AG09319 (cell line): ENCODE results near the gene ZNF565.

ENCODE experiments used
- DNase-seq: peaks from one replicate; pipeline ENCODE4 v3.0.0-alpha.2; 2010; ENCODE audit warnings: low read depth; ENCODE audit errors: extremely low read depth
- CTCF ChIP-seq: IDR thresholded peaks from 2 replicates; pipeline ENCODE4 v1.5.1; 2011; ENCODE audit warnings: low read depth, mild to moderate bottlenecking, inconsistent platforms, low read length, moderate library complexity

ZNF565 gene

GRCh38 chr19:36255316-36255715 is 40.9 kb upstream of the ZNF565 start:
- no peak for DNase-seq

DNA sequence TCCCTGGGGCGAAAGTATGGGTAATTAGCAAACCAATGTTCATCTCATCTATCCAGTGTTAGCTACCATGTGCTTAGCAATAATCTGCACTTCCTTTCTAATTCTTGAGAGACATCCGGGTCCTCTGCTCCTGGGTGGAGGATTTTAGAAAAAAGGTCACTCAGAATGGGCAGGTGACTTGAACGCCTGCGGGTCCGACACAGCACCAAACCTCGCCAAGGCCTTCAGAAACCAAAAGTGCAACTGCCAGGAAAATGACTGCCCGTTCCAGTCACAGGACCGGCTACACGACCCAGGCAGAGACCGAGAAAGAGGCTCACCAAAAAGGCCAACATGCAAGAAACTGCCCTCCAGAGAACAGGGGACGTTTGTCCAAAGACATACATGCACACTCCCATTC is 40.4 kb upstream of the ZNF565 start:
- no peak for TF ChIP-seq CTCF
- DNase-seq = no peak

More at GRCh38 chr19:36255316-36255715, 40.9 kb upstream of the ZNF565 start:
- TF ChIP-seq CTCF = no peak

DNA sequence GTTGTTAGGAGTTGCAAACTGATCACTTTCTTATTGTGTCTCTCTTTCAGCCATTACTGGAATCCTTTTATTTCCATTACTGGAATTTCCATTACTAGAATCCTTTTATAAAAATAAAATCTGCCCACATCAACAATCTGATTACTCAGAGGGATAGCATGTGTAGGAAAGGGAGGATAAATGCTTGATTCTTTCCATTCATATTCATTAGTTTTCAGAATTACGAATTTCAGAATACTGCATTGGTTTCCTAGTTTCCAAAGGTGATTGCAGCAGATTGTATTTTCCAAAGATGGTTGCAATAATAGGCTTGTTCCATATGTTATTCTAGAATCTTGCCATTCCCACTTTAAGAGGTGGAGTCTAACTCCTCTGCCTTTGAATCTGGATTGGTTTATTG is 37.6 kb upstream of the ZNF565 start:
- DNase-seq = no peak
- TF ChIP-seq CTCF = no peak

DNA sequence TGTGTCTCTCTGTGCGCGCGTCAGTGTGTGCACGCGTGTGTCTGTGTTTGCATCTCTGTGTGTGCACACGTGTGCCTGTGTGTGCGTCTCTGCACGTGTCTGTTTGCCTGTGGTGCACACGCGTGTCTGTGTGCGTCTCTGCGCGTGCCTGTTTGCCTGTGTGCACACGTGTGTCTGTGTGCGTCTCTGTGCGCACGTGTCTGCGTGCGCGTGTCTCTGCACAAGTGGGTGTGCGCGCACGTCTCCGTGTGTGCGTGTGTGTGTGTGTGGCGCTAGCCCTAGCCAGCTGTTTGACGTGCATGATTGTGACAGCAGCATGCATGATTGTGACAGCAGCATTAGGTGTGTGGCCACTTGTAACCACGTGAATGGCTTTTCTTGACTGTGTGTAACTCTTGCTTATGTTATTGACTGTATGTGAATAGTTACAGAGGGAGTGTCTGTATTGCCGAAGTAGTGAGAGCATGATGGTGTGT is 31.6 kb upstream of the ZNF565 start:
- no peak for DNase-seq
- no peak for TF ChIP-seq CTCF

DNA sequence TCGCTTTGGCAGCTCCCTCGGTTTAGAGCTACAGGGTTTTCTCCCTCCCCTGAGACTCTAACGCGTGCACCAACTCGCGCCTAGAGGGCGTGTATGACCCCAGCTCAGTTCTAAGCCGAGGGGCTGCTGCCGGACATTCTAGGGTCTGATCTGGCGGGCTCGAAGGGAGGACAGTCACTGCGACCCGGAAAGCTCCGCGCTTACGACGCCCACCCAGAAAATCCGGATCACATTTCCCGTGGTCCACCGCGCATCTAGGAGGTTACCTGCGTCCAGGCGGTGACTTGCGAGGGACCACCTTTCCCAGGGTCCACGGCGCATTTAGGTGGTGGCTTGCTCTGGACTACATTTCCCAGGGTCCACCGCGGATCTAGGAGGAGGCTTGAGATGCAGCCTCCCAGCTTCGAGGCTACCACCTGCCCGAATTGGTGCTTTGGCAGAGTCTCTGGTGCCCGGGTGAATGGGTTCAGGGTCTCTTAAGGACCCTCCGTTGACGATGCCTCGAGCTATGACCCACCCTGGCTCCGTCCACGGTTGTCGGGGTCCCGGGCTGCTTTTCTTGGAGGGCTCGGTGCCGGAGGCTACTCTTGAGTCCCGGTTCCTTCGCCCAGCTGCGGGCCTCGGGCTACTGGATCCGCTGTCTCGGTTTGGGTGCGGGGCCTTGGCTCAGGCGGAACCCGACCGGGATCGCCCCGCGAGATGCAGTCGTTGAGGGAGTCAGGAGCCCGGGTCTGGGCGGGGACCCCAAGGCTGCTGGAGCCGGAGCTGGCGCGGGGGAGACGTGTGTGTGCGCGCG is 30.9 kb upstream of the ZNF565 start:
- DNase-seq = no peak
- TF ChIP-seq CTCF = no peak

DNA sequence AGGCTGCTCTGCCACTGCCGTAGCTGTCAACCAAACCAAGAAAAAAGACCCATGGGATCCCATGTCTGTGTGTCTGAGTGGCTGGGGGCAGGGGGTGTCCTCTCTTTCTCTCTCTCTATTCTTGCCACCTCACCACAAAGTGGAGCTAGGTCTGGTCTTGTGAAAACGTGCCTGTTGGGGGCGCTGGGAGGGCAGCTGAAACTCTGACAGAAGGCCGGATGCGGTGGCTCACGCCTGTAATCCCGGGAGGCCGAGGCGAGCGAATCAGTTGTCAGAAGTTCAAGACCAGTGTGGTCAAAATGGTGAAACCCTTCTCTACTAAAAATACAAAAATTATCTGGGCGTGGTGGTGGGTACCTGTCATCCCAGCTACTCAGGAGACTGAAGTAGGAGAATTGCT is 29.6 kb upstream of the ZNF565 start:
- TF ChIP-seq CTCF = no peak

DNA sequence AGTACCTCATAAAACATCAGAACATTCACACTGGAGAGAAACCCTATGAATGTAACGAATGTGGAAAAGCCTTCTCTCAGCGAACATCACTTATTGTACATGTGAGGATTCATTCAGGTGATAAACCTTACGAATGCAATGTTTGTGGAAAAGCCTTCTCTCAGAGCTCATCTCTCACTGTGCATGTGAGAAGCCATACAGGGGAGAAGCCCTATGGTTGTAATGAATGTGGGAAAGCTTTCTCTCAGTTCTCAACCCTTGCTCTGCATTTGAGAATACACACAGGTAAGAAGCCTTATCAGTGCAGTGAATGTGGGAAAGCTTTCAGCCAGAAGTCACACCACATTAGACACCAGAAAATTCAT is 22.5 kb upstream of the ZNF565 start:
- no peak for TF ChIP-seq CTCF
- DNase-seq = no peak

More for the DNA sequence above, 29.6 kb upstream of the ZNF565 start:
- DNase-seq = no peak
